H9 (cell line): ENCODE measurements around the gene PGBD5. TPM values are rescaled to one million over a fixed set of nuclear protein-coding genes. Genes with fewer than 3 reads are reported as not detected.

Experiments used
- DNase-seq: peaks from one replicate; pipeline ENCODE4 v3.0.0-alpha.2; 2017
- H2AFZ ChIP-seq: one replicate; pipeline ENCODE4 v1.6.1; 2013; ENCODE audit warnings: mild to moderate bottlenecking, low read length, control low read depth, moderate library complexity
- H2AK5ac ChIP-seq: 2 replicates; pipeline ENCODE4 v1.6.1; 2013; ENCODE audit warnings: low read length, control low read depth, mixed read lengths; ENCODE audit not compliant: insufficient read length
- H2BK120ac ChIP-seq: one replicate; pipeline ENCODE4 v1.6.1; 2013; ENCODE audit warnings: low read depth, mild to moderate bottlenecking, low read length, control low read depth, inconsistent platforms; ENCODE audit not compliant: poor library complexity, severe bottlenecking
- H2BK12ac ChIP-seq: 2 replicates; pipeline ENCODE4 v1.6.1; 2013; ENCODE audit warnings: low read length, control low read depth, mixed read lengths, low read depth; ENCODE audit not compliant: insufficient read length
- H2BK15ac ChIP-seq: 2 replicates; pipeline ENCODE4 v1.6.1; 2013; ENCODE audit warnings: low read depth, low read length, control low read depth
- H2BK20ac ChIP-seq: one replicate; pipeline ENCODE4 v1.6.1; 2013; ENCODE audit warnings: low read depth, mild to moderate bottlenecking, low read length, control low read depth, inconsistent platforms; ENCODE audit not compliant: poor library complexity, severe bottlenecking
- H2BK5ac ChIP-seq: 2 replicates; pipeline ENCODE4 v1.6.1; 2013; ENCODE audit warnings: low read length, control low read depth, mixed read lengths; ENCODE audit not compliant: insufficient read length
- H3K14ac ChIP-seq: 2 replicates; pipeline ENCODE4 v1.6.1; 2013; ENCODE audit warnings: low read length, control low read depth; ENCODE audit not compliant: insufficient read depth
- H3K18ac ChIP-seq: 2 replicates; pipeline ENCODE4 v1.6.1; 2013; ENCODE audit warnings: low read depth, mild to moderate bottlenecking, mixed read lengths, low read length, control low read depth; ENCODE audit not compliant: insufficient read length
- H3K23ac ChIP-seq: 2 replicates; pipeline ENCODE4 v1.6.1; 2013; ENCODE audit warnings: low read length, control low read depth, mixed read lengths, low read depth; ENCODE audit not compliant: insufficient read length
- H3K23me2 ChIP-seq: 2 replicates; pipeline ENCODE4 v1.6.1; 2013; ENCODE audit warnings: low read depth, mild to moderate bottlenecking, mixed read lengths, low read length, control low read depth; ENCODE audit not compliant: insufficient read length, poor library complexity, severe bottlenecking
- H3K27ac ChIP-seq: 2 replicates; pipeline ENCODE4 v1.5.1; 2013; ENCODE audit warnings: low read length, control low read depth, mixed read lengths, low read depth; ENCODE audit not compliant: insufficient read length
- H3K27me3 ChIP-seq: 2 replicates; pipeline ENCODE4 v1.6.1; 2013; ENCODE audit warnings: low read length, control low read depth, inconsistent platforms; ENCODE audit not compliant: insufficient read depth
- H3K4ac ChIP-seq: 2 replicates; pipeline ENCODE4 v1.6.1; 2013; ENCODE audit warnings: low read depth, mild to moderate bottlenecking, control low read depth, inconsistent platforms, low read length, moderate library complexity
- H3K4me1 ChIP-seq: 2 replicates; pipeline ENCODE4 v1.6.1; 2013; ENCODE audit warnings: low read length, control low read depth, inconsistent platforms; ENCODE audit not compliant: insufficient read depth
- H3K4me2 ChIP-seq: 2 replicates; pipeline ENCODE4 v1.6.1; 2013; ENCODE audit warnings: low read length, control low read depth, mixed read lengths; ENCODE audit not compliant: insufficient read length, insufficient read depth
- H3K56ac ChIP-seq: 2 replicates; pipeline ENCODE4 v1.6.1; 2013; ENCODE audit warnings: low read depth, mild to moderate bottlenecking, mixed read lengths, low read length, control low read depth; ENCODE audit not compliant: insufficient read length
- H3K79me1 ChIP-seq: 2 replicates; pipeline ENCODE4 v1.6.1; 2013; ENCODE audit warnings: low read depth, mild to moderate bottlenecking, moderate library complexity, low read length, control low read depth, inconsistent platforms; ENCODE audit not compliant: insufficient read depth, poor library complexity, severe bottlenecking
- H3K79me2 ChIP-seq: 2 replicates; pipeline ENCODE4 v1.6.1; 2013; ENCODE audit warnings: low read length, control low read depth, inconsistent platforms; ENCODE audit not compliant: insufficient read depth
- H3K9ac ChIP-seq: 2 replicates; pipeline ENCODE4 v1.6.1; 2013; ENCODE audit warnings: low read length, control low read depth, mixed read lengths; ENCODE audit not compliant: insufficient read length; ENCODE audit errors: extremely low read depth
- H3K9me3 ChIP-seq: one replicate; pipeline ENCODE4 v1.6.1; 2013; ENCODE audit warnings: low read depth, low read length, inconsistent platforms; ENCODE audit not compliant: control insufficient read depth
- H3T11ph ChIP-seq: one replicate; pipeline ENCODE4 v1.6.1; 2013; ENCODE audit warnings: mild to moderate bottlenecking, low read length, control low read depth, inconsistent platforms
- H4K20me1 ChIP-seq: one replicate; pipeline ENCODE4 v1.6.1; 2013; ENCODE audit not compliant: control insufficient read depth, insufficient read length, insufficient read depth
- H4K5ac ChIP-seq: 2 replicates; pipeline ENCODE4 v1.6.1; 2013; ENCODE audit warnings: low read depth, mild to moderate bottlenecking, mixed read lengths, low read length, control low read depth; ENCODE audit not compliant: insufficient read length
- H4K8ac ChIP-seq: replicated peaks from 2 replicates; pipeline ENCODE4 v1.6.1; 2013; ENCODE audit warnings: low read length, control low read depth, mixed read lengths, low read depth; ENCODE audit not compliant: insufficient read length
- H4K91ac ChIP-seq: 2 replicates; pipeline ENCODE4 v1.6.1; 2013; ENCODE audit warnings: low read depth, mild to moderate bottlenecking, moderate library complexity, mixed read lengths, low read length, control low read depth; ENCODE audit not compliant: insufficient read length
- H3K27ac Mint-ChIP-seq, 3 experiments: 2 replicates in 2 of 3; 3 replicates in 1 of 3; pipeline ENCODE4 v1.8.0; 2020 to 2021; ENCODE audit warnings: mixed read lengths in 3 of 3, mild to moderate bottlenecking in 1 of 3, moderate library complexity in 1 of 3
- H3K27me3 Mint-ChIP-seq: 2 replicates; pipeline ENCODE4 v1.8.0; 2021; ENCODE audit warnings: low read depth, mild to moderate bottlenecking, moderate library complexity, mixed read lengths
- H3K36me3 Mint-ChIP-seq, 3 experiments: 2 replicates in 2 of 3; 3 replicates in 1 of 3; pipeline ENCODE4 v1.8.0; 2020 to 2021; ENCODE audit warnings: low read depth in 3 of 3, mixed read lengths in 3 of 3; ENCODE audit not compliant: insufficient read depth in 1 of 3
- H3K4me1 Mint-ChIP-seq, 2 experiments: 2 replicates each; pipeline ENCODE4 v1.8.0; 2020; ENCODE audit warnings: mixed read lengths in 2 of 2
- H3K4me3 Mint-ChIP-seq, 2 experiments: 2 replicates in 1 of 2; 3 replicates in 1 of 2; pipeline ENCODE4 v1.8.0; 2020 to 2021; ENCODE audit warnings: mild to moderate bottlenecking in 2 of 2, mixed read lengths in 2 of 2, moderate library complexity in 1 of 2
- H3K9me3 Mint-ChIP-seq, 2 experiments: 2 replicates in 1 of 2; 3 replicates in 1 of 2; pipeline ENCODE4 v1.8.0; 2020; ENCODE audit warnings: mild to moderate bottlenecking in 2 of 2, mixed read lengths in 2 of 2, moderate library complexity in 1 of 2
- WGBS: extraction: QIAGEN DNeasy Blood & Tissue Kit; methylation state at CpG from one replicate; pipeline ENCODE4 v1.1.7; 2013; ENCODE audit warnings: missing lambda C conversion rate, low lambda C conversion rate, mixed read lengths; ENCODE audit not compliant: insufficient read length; ENCODE audit errors: extremely low coverage; 5-methylcytosine and 5-hydroxymethylcytosine counted together
- total RNA-seq: library from RNA; stranded (reverse); gene quantifications from 2 replicates; pipeline ENCODE4 v1.2.1, GENCODE V29; 2021
- TF ChIP-seq, protein P1 (sequence below): fragments of 200-600 bp; sonication (generic); conservative IDR thresholded peaks from 3 replicates; pipeline ENCODE4 v1.8.0; 2021; ENCODE audit warnings: antibody characterized with exemption, mild to moderate bottlenecking

PGBD5 gene
- total RNA-seq, 1 experiment from 2014 or later, result 19.1 TPM

DNA sequence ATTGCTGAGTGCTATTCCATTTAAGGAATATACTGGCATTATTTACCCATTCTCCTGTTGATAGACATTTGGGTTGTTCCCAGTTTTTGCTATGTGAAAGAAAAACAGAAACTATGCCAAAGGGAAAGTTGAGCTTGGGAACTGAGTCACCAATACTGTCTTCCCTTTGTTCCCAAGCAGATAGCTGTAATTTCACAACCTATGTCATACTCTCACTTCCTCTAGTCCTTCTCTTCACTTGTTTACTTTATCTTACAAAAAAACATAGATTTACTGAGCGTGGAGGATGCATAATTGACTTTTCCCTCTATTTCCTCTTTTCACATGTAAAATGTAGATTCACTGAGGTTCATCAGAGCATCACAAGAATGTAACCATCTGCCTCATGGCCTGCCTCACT, 32.4 kb upstream of the PGBD5 start:
- Histone ChIP-seq H2BK12ac (no peak overlapping the region), H3K9me3 (no peaks in the 10 kb centered on the region), H3K18ac (no peak overlapping the region), H3K27ac (no peak overlapping the region), H2AFZ (no peak overlapping the region), H3T11ph (no peak overlapping the region), H4K91ac (no peak overlapping the region), H3K4me2 (no peak overlapping the region), H2BK20ac (no peak overlapping the region), H3K14ac (no peak overlapping the region), H3K56ac (no peak overlapping the region), H4K5ac (no peak overlapping the region), H2AK5ac (no peak overlapping the region), H3K9ac (no peak overlapping the region), H2BK15ac (no peak overlapping the region), H3K79me2 (no peaks in the 10 kb centered on the region), H4K20me1 (no peaks in the 10 kb centered on the region), H3K4me1 (no peaks in the 10 kb centered on the region), H3K79me1 (no peaks in the 10 kb centered on the region), H3K4ac (no peak overlapping the region), H4K8ac (no peak overlapping the region), H3K23me2 (no peaks in the 10 kb centered on the region), H2BK120ac (no peak overlapping the region), H2BK5ac (no peak overlapping the region), H3K23ac (no peak overlapping the region), H3K27me3 (no peaks in the 10 kb centered on the region)
- H3K9me3 Mint-ChIP-seq, result no peaks in the 10 kb centered on the region
- TF ChIP-seq, protein P1, sequence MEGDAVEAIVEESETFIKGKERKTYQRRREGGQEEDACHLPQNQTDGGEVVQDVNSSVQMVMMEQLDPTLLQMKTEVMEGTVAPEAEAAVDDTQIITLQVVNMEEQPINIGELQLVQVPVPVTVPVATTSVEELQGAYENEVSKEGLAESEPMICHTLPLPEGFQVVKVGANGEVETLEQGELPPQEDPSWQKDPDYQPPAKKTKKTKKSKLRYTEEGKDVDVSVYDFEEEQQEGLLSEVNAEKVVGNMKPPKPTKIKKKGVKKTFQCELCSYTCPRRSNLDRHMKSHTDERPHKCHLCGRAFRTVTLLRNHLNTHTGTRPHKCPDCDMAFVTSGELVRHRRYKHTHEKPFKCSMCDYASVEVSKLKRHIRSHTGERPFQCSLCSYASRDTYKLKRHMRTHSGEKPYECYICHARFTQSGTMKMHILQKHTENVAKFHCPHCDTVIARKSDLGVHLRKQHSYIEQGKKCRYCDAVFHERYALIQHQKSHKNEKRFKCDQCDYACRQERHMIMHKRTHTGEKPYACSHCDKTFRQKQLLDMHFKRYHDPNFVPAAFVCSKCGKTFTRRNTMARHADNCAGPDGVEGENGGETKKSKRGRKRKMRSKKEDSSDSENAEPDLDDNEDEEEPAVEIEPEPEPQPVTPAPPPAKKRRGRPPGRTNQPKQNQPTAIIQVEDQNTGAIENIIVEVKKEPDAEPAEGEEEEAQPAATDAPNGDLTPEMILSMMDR, result no peak
- peaks cover 4 to 9% of the 10 kb centered on the region in 2 experiments for H3K4me1 Mint-ChIP-seq
- H3K27me3 Mint-ChIP-seq, result peaks cover 5% of the 10 kb centered on the region
- no peak for DNase-seq
- no CpG with 5 or more reads among the region's 1 CpG for WGBS
- no peaks in the 10 kb centered on the region for H3K36me3 Mint-ChIP-seq
- H3K27ac Mint-ChIP-seq, result no peak overlapping the region; a peak in 1 of 7 replicates
- H3K4me3 Mint-ChIP-seq, result no peak overlapping the region
